Heart left ventricle (tissue), 13 donors: ENCODE data around the gene FOXK2.

Source experiments
- CTCF ChIP-seq, 12 donors: fragments of 200-600 bp; sonication (generic) in 4 of 12; IDR thresholded peaks; one replicate each; pipeline versions ENCODE4 v1.5.0 to v1.8.0; 2018 to 2022; ENCODE audit warnings: antibody characterized with exemption in 12 of 12, mild to moderate bottlenecking in 5 of 12
- POLR2A ChIP-seq, 2 donors: fragments of 450-650 bp; IDR thresholded peaks; one replicate each; pipeline ENCODE4 v1.6.1; 2017; ENCODE audit warnings: antibody characterized with exemption in 2 of 2, mild to moderate bottlenecking in 2 of 2, moderate library complexity in 2 of 2
- donor health status: ischemic (EF 13 %, LVEDD 7.1; RV severe dilation, severe dysfunction).
- donor health status: DM: no; HTN: yes; CAD: no.
- donor health status: DM: no; HTN: no; CAD: no.
- donor health status: ischemic (EF 25% LVEDD 6.9; RV normal size, moderate dysfunction).
- donor health status: ischemic (EF 25% LVEDD 5.7; RV mildly dilated, moderate dysfunction).
- donor health status: ischemic (EF 35%, LVEDD 5.7; RV mildly dilated, moderate dysfunction).
- donor health status: nonischemic (EF 11% LVEDD 7.7; RV severe dilation, severe dysfunction).
- donor health status: DM: yes; HTN: yes; CAD: no.
- donor health status: PGD.
- donor health status: ischemic (EF 29% LVEDD 5.4; RV normal size, mild dysfunction).
- donor health status: nonischemic (EF 23%, LVEDD 6.1; RV moderate dilation, normal function).

- TF ChIP-seq CTCF (IDR thresholded peaks at IDR 0.05) = no peak
- TF ChIP-seq POLR2A (IDR thresholded peaks at IDR 0.05) = no peak
These were observed 90.1 kb downstream of the FOXK2 start for GRCh38 chr17:82609655-82610054.
